ENCODE measurements around the gene DPP8. TPM values are rescaled to one million over a fixed set of nuclear protein-coding genes. Genes with fewer than 3 reads are reported as not detected.
A peak's percentile ranks its signal among the peaks of the same experiment; 100 is the strongest.

The DPP8 gene
- total RNA-seq, 2 donors from 2014 or later: 34.2 to 34.3 TPM

GRCh38 chr15:65530318-65531111, 13.0 kb upstream of the DPP8 start, which contains the start of gene HACD3:
Gene HACD3, plus strand, starts transcription at chr15:65530463. Its CDS starts 169 bp downstream, at chr15:65530632.
- Histone ChIP-seq H3K9me3 (no peaks in the 10 kb centered on the region), H3K27ac (peak within 1 kb of the TSS; percentile 53), H3K9ac (ENCODE audit: low read depth in 2 of 2, low read length in 2 of 2) (peak within 1 kb of the TSS; percentile 68 to 86), H3K36me3 (no peaks in the 10 kb centered on the region), H3K4me3 (peak within 1 kb of the TSS; percentile 84), H3K4me1 (peaks cover 7% of the 10 kb centered on the region), H3K27me3 (no peaks in the 10 kb centered on the region)
- no peak for TF ChIP-seq CTCF (IDR thresholded peaks at IDR 0.05)
- peak; percentile 90 for DNase-seq
- intact Hi-C loops (cut with DNase I): no loop called here

GRCh38 chr15:65529762-65530317, 12.4 kb upstream of the DPP8 start:
- TF ChIP-seq CTCF (IDR thresholded peaks at IDR 0.05): no peak
- intact Hi-C loops (cut with DNase I): no loop called here
- H3K27ac ChIP-seq: peak overlapping the region; percentile 53

GRCh38 chr15:65528461-65529060, 11.1 kb upstream of the DPP8 start:
- no peak overlapping the region for H3K27ac ChIP-seq
- no peak for DNase-seq
- no peaks in the 10 kb centered on the region for H3K27me3 ChIP-seq
- intact Hi-C loops (cut with DNase I): no loop called here
- no peak for TF ChIP-seq CTCF (IDR thresholded peaks at IDR 0.05)
- H3K36me3 ChIP-seq: no peaks in the 10 kb centered on the region
- no peak overlapping the region for H3K4me3 ChIP-seq
- no peaks in the 10 kb centered on the region for H3K9me3 ChIP-seq
- H3K9ac ChIP-seq (ENCODE audit: low read depth in 2 of 2, low read length in 2 of 2): no peak overlapping the region
- H3K4me1 ChIP-seq: peaks cover 7% of the 10 kb centered on the region

More at GRCh38 chr15:65529762-65530317, 12.4 kb upstream of the DPP8 start:
- peak overlapping the region; percentile 84 for H3K4me3 ChIP-seq
- peak overlapping the region; percentile 15 to 58 for H3K9ac ChIP-seq (ENCODE audit: low read depth in 2 of 2, low read length in 2 of 2)
- H3K9me3 ChIP-seq: no peaks in the 10 kb centered on the region
- no peaks in the 10 kb centered on the region for H3K27me3 ChIP-seq
- H3K4me1 ChIP-seq: peaks cover 7% of the 10 kb centered on the region
- H3K36me3 ChIP-seq: no peaks in the 10 kb centered on the region
- no peak for DNase-seq

GRCh38 chr15:65525622-65526021, 8.1 kb upstream of the DPP8 start:
- H3K27ac ChIP-seq: no peak overlapping the region
- DNase-seq: no peak
- H3K4me3 ChIP-seq: no peak overlapping the region
- H3K36me3 ChIP-seq: no peaks in the 10 kb centered on the region
- H3K9ac ChIP-seq (ENCODE audit: low read depth in 2 of 2, low read length in 2 of 2): no peak overlapping the region
- H3K9me3 ChIP-seq: no peaks in the 10 kb centered on the region
- no peak for TF ChIP-seq CTCF (IDR thresholded peaks at IDR 0.05)
- intact Hi-C loops (cut with DNase I): no loop called here
- H3K27me3 ChIP-seq: no peaks in the 10 kb centered on the region
- H3K4me1 ChIP-seq: no peaks in the 10 kb centered on the region

GRCh38 chr15:65524226-65524625, 6.7 kb upstream of the DPP8 start:
- H3K4me1 ChIP-seq: no peaks in the 10 kb centered on the region
- H3K36me3 ChIP-seq: no peaks in the 10 kb centered on the region
- no peak for TF ChIP-seq CTCF (IDR thresholded peaks at IDR 0.05)
- no peaks in the 10 kb centered on the region for H3K9me3 ChIP-seq
- intact Hi-C loops (cut with DNase I): no loop called here
- H3K4me3 ChIP-seq: no peak overlapping the region
- no peak overlapping the region for H3K9ac ChIP-seq (ENCODE audit: low read depth in 2 of 2, low read length in 2 of 2)
- no peaks in the 10 kb centered on the region for H3K27me3 ChIP-seq
- H3K27ac ChIP-seq: no peak overlapping the region
- DNase-seq: no peak
